K562 (cell line): ENCODE results near the gene CHN1. TPM values are rescaled to one million over a fixed set of nuclear protein-coding genes. Genes with fewer than 3 reads are reported as not detected.

Source experiments
- ATF1 ChIP-seq, 2 experiments: fragments of 450-650 bp in 1 of 2; IDR thresholded peaks; 2 replicates each; pipeline ENCODE4 v1.6.1; 2016; ENCODE audit warnings: missing compliant biosample characterization in 1 of 2, missing genetic modification characterization in 1 of 2
- DEAF1 ChIP-seq: fragments of 450-650 bp; formaldehyde crosslinking; IDR thresholded peaks from 2 replicates; pipeline ENCODE4 v1.4.0; 2020; ENCODE audit warnings: mild to moderate bottlenecking, moderate library complexity
- FOXA3 ChIP-seq, 2 experiments: fragments of 450-650 bp in 1 of 2; sonication (generic) in 1 of 2; formaldehyde crosslinking; IDR thresholded peaks in 1 of 2; conservative IDR thresholded peaks in 1 of 2; 2 replicates each; pipeline versions ENCODE4 v1.4.0 to v1.8.0; 2020 to 2022; ENCODE audit warnings: mild to moderate bottlenecking in 2 of 2, missing genetic modification reagents in 1 of 2
- MNT ChIP-seq, 2 experiments: fragments of 450-650 bp; conservative IDR thresholded peaks; 2 replicates each; pipeline ENCODE4 v1.6.1; 2017; ENCODE audit warnings: mild to moderate bottlenecking in 2 of 2, moderate library complexity in 2 of 2
- MTA2 ChIP-seq: fragments of 450-650 bp; IDR thresholded peaks from 2 replicates; pipeline ENCODE4 v1.6.1; 2016; ENCODE audit warnings: low read depth
- NBN ChIP-seq: fragments of 450-650 bp; IDR thresholded peaks from 2 replicates; pipeline ENCODE4 v1.6.1; 2016; ENCODE audit warnings: low read depth, mild to moderate bottlenecking
- NR2C2 ChIP-seq, 2 experiments: fragments of 200-800 bp in 1 of 2; sonication (Bioruptor generic) in 1 of 2; sonication (generic) in 1 of 2; formaldehyde crosslinking in 1 of 2; IDR thresholded peaks; 2 replicates each; pipeline versions ENCODE4 v1.6.1 to v1.8.0; 2016 to 2022; ENCODE audit warnings: mild to moderate bottlenecking in 1 of 2, missing compliant biosample characterization in 1 of 2, missing genetic modification characterization in 1 of 2, missing genetic modification reagents in 1 of 2
- ZFX ChIP-seq: sonication (generic); formaldehyde crosslinking; IDR thresholded peaks from 2 replicates; pipeline ENCODE4 v1.8.0; 2022; ENCODE audit warnings: mild to moderate bottlenecking, missing genetic modification reagents, moderate library complexity
- polyA plus RNA-seq, 8 experiments: library from polyadenylated mRNA; depleted of rRNA in 4 of 8; stranded (reverse) in 5 of 8; unstranded in 3 of 8; fragments of >200 nt; fragmentation: Nextera tagmentation in 2 of 8; fragmentation: Illumina TruSeq in 1 of 8; extraction: Ambion mirVana in 2 of 8; extraction: Trizol in 1 of 8; gene quantifications; 2 replicates each; pipeline versions ENCODE4 v1.2.1 to v1.2.3, GENCODE V29; 2011 to 2014; ENCODE audit warnings: inconsistent platforms in 1 of 8, missing spikeins in 1 of 8
- total RNA-seq, 7 experiments: library from RNA; depleted of rRNA in 6 of 7; stranded (reverse); fragments of >200 nt in 6 of 7; fragmentation: Illumina TruSeq in 2 of 7; extraction: Trizol in 2 of 7; gene quantifications; 2 replicates each; pipeline versions ENCODE4 v1.2.1 to v1.2.3, GENCODE V29; 2011 to 2021; ENCODE audit warnings: low replicate concordance in 1 of 7

Gene CHN1
- total and polyA plus RNA-seq, 9 of the 15 experiments (the other 6 are each of a cell fraction or from before 2014, with no cell fraction given), result 0.17 to 2.0 (median 0.87) TPM

- TF ChIP-seq MTA2 (0 out of 2 replicates have a peak, but pooled peaks have one; percentile 12), DEAF1 (CRISPR knock-in tag) (peak; percentile 51), NBN (no peak), ZFX (CRISPR knock-in tag) (peak; percentile 23; the same call in 1 of the 2 replicates), NR2C2 (CRISPR knock-in tag; IDR thresholded peaks at IDR 0.05) (peak; percentile 88), NR2C2 (tag; IDR thresholded peaks at IDR 0.05) (peak; percentile 98), FOXA3 (CRISPR knock-in tag; conservative IDR thresholded peaks at IDR 0.05 in 1 of 2, IDR thresholded peaks at IDR 0.05 in 1 of 2) (peak in 1 of 2 experiments; percentile 64; a peak in 2 of 4 replicates), MNT (conservative IDR thresholded peaks at IDR 0.05) (0 out of 4 replicates have a peak, but pooled peaks of 1 of the 2 experiments have one; percentile 14), ATF1 (CRISPR knock-in tag; IDR thresholded peaks at IDR 0.05) (no peak), ATF1 (tag; IDR thresholded peaks at IDR 0.05) (peak; percentile 29; the same call in 1 of the 2 replicates)
These were observed 31.4 kb upstream of the CHN1 start (continued) for GRCh38 chr2:175036582-175037018.
